GM18499 (cell line): Measurements from ENCODE around the gene UGT1A5.

Source experiments
- ATAC-seq: cut with Tn5 transposase; IDR thresholded peaks from one replicate; pipeline ENCODE4 v1.9.1; 2021; ENCODE audit warnings: moderate number of reproducible peaks; ENCODE audit not compliant: insufficient read depth, unreplicated experiment

Gene UGT1A5

GRCh38 chr2:233772153-233772552, 59.4 kb downstream of the UGT1A5 start:
- no peak for ATAC-seq

DNA sequence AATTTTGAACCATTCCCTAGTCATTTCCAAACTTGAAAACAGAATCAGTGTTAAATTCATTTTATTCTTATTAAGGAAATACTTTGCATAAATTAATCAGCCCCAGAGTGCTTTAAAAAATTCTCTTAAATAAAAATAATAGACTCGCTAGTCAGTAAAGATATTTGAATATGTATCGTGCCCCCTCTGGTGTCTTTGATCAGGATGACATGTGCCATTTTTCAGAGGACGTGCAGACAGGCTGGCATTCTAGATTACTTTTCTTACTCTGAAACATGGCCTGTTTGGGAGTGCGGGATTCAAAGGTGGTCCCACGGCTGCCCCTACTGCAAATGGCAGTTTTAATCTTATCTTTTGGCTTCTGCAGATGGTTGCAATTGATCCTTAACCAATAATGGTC, 59.9 kb downstream of the UGT1A5 start:
- ATAC-seq = no peak

DNA sequence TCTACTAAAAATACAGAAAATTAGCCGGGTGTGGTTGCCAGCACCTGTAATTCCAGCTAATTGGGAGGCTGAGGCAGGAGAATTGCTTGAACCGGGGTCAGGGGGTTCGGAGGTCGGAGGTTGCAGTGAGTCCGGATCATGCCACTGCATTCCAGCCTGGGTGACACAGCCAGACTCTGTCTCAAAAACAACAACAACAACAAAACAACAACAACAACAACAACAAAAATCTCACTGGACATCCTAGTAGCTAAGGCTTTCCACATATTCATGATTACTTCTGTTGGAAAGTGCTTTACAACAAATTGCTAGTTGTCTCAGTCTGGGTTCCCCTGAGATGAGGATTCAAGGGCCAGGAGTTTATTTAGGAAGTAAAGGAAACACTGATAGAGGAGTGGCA, 61.1 kb downstream of the UGT1A5 start:
- no peak for ATAC-seq

GRCh38 chr2:233775414-233775813, 62.7 kb downstream of the UGT1A5 start:
- ATAC-seq = no peak

- no peak for ATAC-seq
Measured at GRCh38 chr2:233778030-233778429, 65.3 kb downstream of the UGT1A5 start, which contains the start of gene MROH2A. Gene MROH2A (plus strand): TSS chr2:233778330. CDS start chr2:233779359, 1,029 bp downstream.

GRCh38 chr2:233779722-233780121, 67.0 kb downstream of the UGT1A5 start:
- ATAC-seq = no peak

DNA sequence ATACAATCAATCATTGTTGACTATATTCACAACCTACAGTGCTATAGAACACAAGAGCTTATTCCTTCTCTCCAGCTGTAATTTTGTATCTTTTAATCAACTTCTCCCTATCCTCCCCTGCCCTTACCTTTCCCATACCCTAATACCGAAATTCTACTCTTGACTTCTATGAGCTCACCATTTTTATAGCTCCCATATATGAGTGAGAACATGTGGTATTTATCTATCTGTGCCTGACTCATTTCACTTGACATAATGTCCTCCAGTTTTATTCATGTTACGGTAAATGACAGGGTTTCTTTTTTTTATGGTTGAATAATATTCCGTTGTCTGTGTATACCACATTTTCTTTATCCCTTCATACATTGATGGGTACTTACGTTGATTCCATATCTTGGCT, 68.1 kb downstream of the UGT1A5 start:
- no peak for ATAC-seq

DNA sequence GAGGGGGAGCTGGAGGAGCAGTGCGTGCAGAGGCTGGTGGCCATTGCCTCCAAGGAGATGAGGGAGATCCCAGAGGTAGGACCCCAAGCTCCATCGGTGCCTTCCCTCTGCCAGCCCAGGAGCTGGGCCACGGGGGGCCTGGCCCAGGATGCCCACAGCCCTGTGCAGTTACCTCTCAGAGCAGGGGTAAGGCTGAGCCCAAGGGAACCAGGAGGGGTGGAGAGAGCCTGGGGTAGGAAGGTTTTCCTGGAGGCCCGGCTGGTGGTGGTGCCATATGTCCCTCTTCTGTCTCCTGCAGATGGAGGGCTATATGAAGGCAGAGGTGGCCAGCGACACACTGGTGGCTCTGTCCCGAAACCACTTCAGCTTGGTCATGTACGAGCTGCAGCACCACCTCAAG, 76.8 kb downstream of the UGT1A5 start:
- ATAC-seq = no peak

- no peak for ATAC-seq
Measured at GRCh38 chr2:233791151-233791882, 78.6 kb downstream of the UGT1A5 start.

GRCh38 chr2:233791883-233792329, 79.2 kb downstream of the UGT1A5 start:
- ATAC-seq = no peak

DNA sequence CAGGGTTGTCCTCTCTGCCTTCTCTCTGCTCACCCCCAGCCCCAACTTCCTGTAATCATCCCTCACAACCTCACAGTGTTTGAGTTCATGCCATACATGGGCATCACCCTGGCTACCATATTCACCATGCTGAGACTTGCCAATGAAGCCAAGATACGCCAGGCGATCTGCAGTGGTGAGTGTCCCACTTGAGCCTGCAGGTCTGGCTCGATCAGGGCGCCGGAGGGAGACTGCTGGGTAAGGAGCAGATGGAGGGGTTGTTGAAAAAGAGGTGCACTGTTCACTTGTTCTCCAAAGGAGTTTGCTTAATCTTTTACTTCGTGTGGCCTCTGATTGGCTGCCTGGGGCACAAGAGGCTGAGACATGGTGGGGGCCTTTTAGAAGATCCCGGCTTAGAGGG, 80.0 kb downstream of the UGT1A5 start:
- no peak for ATAC-seq

GRCh38 chr2:233793465-233794127, 80.9 kb downstream of the UGT1A5 start:
- ATAC-seq = no peak

- no peak for ATAC-seq
Measured at GRCh38 chr2:233794128-233794658, 81.5 kb downstream of the UGT1A5 start.

- no peak for ATAC-seq
Measured at GRCh38 chr2:233795735-233796171, 83.0 kb downstream of the UGT1A5 start.

DNA sequence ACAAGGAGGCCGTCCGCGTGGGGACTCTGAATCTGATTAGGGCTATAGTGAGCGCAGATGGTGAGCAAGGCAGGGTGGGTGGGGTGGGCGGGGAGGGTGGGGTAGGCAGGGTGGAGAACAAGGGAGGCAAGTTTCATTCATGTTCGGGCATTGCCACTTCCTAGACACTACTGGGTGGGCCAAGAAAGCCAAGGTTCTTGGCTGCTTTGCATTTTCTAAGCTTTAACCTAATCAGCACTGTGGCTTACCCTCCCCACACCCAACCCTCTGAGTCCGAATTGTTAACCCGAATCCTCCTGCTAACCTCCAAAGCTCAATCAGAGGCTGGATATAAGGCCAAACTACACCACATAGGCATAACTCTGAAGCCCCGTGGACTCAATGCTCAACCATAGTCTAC, 83.5 kb downstream of the UGT1A5 start:
- no peak for ATAC-seq

DNA sequence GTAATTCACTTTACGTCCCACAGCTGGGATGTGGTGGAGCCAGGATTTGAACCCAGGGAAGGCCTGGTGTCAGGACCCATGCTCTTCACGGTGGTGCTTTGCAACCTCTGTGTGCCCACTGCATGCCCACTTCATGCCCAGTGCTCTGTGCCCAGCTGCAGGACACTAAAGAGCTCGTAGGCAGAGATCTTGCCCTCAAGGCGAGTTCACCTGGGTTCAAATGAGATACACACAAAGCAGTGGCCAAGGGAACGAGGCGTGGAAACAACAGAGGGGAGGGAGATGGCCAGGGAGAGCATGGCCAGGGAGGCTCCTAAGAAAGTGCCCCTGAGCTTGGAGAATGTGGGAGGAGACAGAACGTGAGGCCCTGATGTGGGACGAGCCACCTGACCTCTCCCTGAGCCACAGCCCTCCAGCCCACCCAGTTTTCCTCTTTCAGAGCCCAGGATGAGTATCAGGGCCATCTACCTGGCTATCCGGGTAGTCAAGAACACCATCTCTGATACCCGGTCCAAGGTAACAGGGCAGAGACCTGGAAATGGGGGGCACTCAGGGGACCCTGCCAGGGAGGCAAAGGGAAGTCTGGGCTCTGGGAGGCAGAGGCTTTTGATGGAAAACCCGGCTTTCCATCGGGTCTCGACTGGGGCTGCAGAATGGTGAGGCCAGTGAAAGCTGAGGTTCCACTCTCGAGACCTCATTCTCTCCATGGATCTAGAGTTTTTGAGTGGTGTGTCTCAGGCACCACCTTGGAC, 85.8 kb downstream of the UGT1A5 start:
- no peak for ATAC-seq

DNA sequence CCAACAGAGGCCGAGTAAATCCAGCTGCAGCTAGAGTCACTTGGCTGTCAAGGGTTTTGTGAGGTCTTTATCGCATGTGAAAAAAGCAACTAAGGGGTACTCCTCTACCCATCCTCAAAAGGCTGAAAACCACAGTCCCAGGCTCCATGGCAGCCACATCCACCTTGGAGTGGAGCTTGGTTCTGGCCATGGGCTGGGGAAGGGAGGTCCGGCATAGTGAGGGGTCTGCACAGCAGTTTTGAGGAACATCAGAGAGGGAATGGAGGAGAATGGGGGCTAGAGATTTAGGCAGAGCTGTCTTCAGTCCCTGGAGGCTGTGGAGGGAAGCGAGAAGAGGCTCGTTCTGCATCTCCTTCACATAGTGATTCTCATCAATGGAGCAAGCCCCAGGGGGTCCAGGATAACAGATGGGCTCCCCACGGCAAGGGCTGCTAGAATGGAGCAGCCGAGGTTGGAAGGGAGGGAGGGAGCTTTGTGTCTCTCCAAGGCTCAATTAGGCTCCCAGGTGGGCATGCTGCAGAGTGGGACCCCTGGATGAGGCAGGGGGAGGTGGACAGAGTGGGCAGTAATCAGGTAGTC, 86.5 kb downstream of the UGT1A5 start:
- ATAC-seq = no peak

DNA sequence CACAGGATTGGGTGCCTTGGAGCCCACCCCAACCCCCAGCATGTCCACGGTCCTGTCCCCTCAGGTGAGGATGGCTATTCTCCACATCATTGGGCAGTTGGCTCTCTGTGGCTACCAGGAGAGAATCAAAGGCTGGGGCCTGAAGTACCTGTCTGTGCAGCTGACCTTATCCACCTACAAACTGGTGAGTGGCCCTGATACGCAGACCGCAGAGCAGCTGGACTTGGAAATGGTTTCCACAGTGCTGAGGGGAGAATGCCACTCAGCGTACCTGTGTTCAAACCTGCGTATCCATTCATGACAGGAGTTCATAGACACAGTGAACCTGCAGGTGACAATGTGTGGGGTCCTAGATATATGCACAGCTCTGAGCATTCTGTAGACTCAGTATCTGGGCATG, 87.0 kb downstream of the UGT1A5 start:
- no peak for ATAC-seq

GRCh38 chr2:233800208-233800607, 87.5 kb downstream of the UGT1A5 start:
- no peak for ATAC-seq

DNA sequence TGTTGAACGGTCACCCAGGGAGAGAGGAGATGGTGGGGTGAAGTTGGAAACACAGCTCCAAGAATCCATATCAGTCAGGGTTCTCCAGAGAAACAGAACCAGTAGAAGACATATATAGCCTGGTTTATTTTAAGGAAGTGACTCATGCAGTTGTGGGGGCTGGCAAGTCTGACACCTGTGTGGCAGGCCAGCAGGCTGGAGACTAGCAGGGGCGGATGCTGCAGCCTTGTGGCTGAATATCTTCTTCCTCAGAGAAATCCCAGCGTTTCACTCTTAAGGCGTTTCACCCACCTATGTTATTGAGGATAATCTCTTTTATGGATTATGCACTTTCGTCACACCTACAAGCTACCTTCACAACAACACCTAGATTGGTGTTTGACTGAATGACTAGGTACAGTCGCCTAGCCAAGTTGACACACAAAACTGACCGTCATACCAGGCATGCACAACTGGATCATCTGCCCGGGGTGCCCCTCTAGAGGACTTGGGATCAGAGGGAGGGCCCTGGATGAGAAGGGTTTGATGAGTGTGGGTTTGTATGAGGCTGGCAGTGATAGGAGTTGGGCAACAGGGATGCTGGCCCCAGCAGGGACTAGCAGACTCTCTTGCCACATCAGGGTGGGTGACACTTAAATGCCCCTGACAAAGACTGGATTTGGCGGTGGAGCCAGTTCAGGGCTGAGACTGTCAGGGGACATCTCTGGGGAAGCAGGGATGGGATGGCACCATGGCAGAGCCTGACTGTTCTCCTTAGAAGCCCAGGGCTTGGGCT, 88.8 kb downstream of the UGT1A5 start:
- ATAC-seq = no peak
